ENCODE data around the gene RARB. TPM values are rescaled to one million over a fixed set of nuclear protein-coding genes. Genes with fewer than 3 reads are reported as not detected.

Gene RARB
- total RNA-seq, 2 experiments from 2014 or later, result not detected

DNA sequence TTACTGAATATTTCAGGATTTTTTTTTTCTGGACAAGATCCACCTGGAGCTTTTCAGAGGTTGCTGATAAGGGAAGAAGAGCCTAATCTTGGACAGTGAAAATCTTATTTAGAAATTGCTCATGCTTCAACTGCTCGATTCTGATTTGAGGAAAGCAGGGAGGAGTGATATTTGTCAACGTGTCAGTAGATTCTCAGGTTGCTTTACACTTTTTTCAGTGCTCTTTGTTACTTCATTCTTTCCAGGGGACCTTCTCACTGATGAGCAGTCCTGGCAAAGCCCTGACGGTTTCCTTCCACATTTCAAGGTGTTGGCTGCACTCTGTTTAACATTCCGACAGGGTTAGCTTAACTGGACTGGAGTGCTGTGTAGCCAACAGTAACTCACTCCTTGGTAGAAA is 24.1 kb upstream of the RARB start:
- no peaks in the 10 kb centered on the region for H3K9me3 Mint-ChIP-seq (ENCODE audit: insufficient read depth)
- POLR2A ChIA-PET, result no interaction called here
- CTCF ChIA-PET, result no interaction called here
- no peak overlapping the region for H3K4me3 Mint-ChIP-seq
- H3K27ac Mint-ChIP-seq, result no peak overlapping the region
- no peaks in the 10 kb centered on the region for H3K27me3 Mint-ChIP-seq (ENCODE audit: low read depth)
- H3K4me1 Mint-ChIP-seq (ENCODE audit: low read depth), result no peaks in the 10 kb centered on the region
- no peaks in the 10 kb centered on the region for H3K36me3 Mint-ChIP-seq (ENCODE audit: low read depth)
- ATAC-seq (no peak), DNase-seq (no peak)

DNA sequence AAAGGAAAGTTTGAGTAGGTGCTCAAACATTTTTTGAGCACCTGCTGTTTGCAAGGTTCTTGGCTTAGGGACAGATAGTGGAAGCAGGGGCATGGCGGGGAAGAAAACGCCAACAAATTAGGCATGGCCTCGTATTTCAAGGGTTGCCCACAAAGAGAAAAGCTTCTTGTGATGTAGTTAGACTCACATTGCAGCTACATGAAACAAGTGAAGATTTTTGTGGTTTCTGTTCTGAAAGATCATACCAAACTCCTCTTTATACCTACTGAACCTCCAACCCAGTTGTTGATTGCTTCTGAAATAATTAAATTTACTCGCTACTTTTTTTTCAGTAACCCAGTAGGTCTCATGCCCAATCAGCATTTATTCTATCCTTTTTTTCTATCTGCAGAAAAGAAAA is 23.5 kb upstream of the RARB start:
- DNase-seq (no peak), ATAC-seq (no peak)
- Mint-ChIP-seq H3K36me3 (ENCODE audit: low read depth) (no peaks in the 10 kb centered on the region), H3K4me3 (no peak overlapping the region), H3K4me1 (ENCODE audit: low read depth) (no peaks in the 10 kb centered on the region), H3K27ac (no peak overlapping the region), H3K27me3 (ENCODE audit: low read depth) (no peaks in the 10 kb centered on the region), H3K9me3 (ENCODE audit: insufficient read depth) (no peaks in the 10 kb centered on the region)
- ChIA-PET POLR2A (no interaction called here), CTCF (no interaction called here)

DNA sequence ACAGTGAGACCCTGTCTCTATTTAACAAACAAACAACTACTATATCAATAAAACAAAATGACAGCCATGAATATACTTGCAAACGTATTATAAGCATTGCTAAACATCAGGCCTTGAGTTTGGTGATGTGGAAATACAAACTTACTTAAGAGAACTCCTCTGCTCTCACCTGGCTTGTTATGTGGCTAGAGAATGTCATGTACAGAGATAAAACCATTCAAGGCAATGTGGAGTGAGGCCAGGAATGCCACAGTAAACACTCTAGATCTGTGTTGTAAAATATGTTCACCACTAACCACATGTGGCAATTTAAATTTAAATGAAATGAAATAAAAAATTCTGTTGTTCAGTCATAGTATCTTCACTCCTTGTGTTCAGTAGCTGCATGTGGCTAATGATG is 22.7 kb upstream of the RARB start:
- no peaks in the 10 kb centered on the region for H3K4me1 Mint-ChIP-seq (ENCODE audit: low read depth)
- ChIA-PET CTCF (no interaction called here), POLR2A (no interaction called here)
- H3K4me3 Mint-ChIP-seq, result no peak overlapping the region
- H3K9me3 Mint-ChIP-seq (ENCODE audit: insufficient read depth), result no peaks in the 10 kb centered on the region
- H3K27ac Mint-ChIP-seq, result no peak overlapping the region
- H3K36me3 Mint-ChIP-seq (ENCODE audit: low read depth), result no peaks in the 10 kb centered on the region
- DNase-seq (no peak), ATAC-seq (no peak)
- H3K27me3 Mint-ChIP-seq (ENCODE audit: low read depth), result no peaks in the 10 kb centered on the region

DNA sequence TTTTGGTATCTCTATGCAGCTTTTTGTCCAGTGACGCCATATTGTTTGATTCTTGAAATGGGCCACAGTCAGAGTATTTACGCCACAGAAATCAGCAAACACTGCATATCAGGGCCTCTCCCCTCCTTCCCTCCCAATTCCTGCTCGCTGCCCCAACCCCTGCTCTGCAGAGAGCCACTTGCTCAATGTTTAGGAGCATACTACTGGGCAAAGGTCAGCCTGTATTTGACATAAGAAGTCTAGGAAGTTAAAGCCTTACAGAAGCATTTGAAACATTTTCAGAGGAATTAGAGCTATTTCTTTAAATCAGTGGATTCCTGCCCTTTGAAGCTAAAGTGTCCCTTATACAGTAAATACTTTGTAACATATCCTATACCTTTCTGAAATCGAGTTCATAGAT is 17.4 kb upstream of the RARB start:
- no peaks in the 10 kb centered on the region for H3K36me3 Mint-ChIP-seq (ENCODE audit: low read depth)
- no peak overlapping the region for H3K4me3 Mint-ChIP-seq
- ATAC-seq (no peak), DNase-seq (no peak)
- POLR2A ChIA-PET, result no interaction called here
- no peak overlapping the region for H3K27ac Mint-ChIP-seq
- H3K4me1 Mint-ChIP-seq (ENCODE audit: low read depth), result no peaks in the 10 kb centered on the region
- CTCF ChIA-PET, result no interaction called here
- no peaks in the 10 kb centered on the region for H3K9me3 Mint-ChIP-seq (ENCODE audit: insufficient read depth)
- H3K27me3 Mint-ChIP-seq (ENCODE audit: low read depth), result no peaks in the 10 kb centered on the region

DNA sequence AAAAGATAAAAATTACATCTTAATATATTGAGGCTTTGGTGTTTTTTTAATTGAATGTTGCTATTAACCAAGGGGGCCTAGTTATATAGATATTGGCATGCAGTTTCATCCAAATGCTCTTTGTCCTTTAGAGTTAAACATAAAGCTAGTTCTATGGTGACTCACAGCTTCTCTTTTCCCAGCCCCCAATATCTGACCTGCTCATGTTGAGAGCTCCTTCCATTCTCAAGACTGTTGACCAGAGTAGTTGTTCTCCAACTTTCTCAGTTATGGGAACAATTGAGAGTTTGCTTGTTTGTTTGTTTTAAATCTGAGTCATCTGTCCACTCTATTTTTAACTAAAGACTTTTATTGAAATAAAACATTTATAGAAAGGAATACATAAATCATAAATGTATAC is 15.8 kb upstream of the RARB start:
- DNase-seq (no peak), ATAC-seq (no peak)
- POLR2A ChIA-PET, result no interaction called here
- H3K4me3 Mint-ChIP-seq, result no peak overlapping the region
- CTCF ChIA-PET, result no interaction called here
- H3K27ac Mint-ChIP-seq, result no peak overlapping the region
- H3K36me3 Mint-ChIP-seq (ENCODE audit: low read depth), result no peaks in the 10 kb centered on the region
- H3K4me1 Mint-ChIP-seq (ENCODE audit: low read depth), result no peaks in the 10 kb centered on the region
- H3K9me3 Mint-ChIP-seq (ENCODE audit: insufficient read depth), result no peaks in the 10 kb centered on the region
- no peaks in the 10 kb centered on the region for H3K27me3 Mint-ChIP-seq (ENCODE audit: low read depth)

DNA sequence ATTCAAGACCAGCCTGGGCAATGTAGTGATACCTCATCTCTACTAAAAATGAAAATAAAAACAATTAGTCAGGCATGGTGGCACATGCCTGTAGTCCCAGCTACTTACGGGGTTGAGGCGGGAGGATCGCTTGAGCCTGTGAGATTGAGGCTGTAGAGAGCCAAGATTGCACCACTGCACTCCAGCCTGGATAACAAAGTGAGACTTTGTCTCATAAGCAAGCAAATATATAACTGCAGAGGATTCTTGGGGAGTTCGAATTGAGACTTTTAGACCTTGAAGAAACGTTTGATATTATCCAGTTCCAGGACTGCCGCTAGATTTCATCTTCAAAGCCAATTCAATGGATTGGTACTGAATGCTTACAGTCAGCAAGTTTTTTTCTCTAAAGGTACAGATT is 11.9 kb upstream of the RARB start:
- no peak for DNase-seq
- no peaks in the 10 kb centered on the region for H3K36me3 Mint-ChIP-seq (ENCODE audit: low read depth)
- H3K4me1 Mint-ChIP-seq (ENCODE audit: low read depth), result no peaks in the 10 kb centered on the region
- H3K9me3 Mint-ChIP-seq (ENCODE audit: insufficient read depth), result no peaks in the 10 kb centered on the region
- ATAC-seq, result no peak
- H3K27ac Mint-ChIP-seq, result no peak overlapping the region
- ChIA-PET CTCF (no interaction called here), POLR2A (no interaction called here)
- no peaks in the 10 kb centered on the region for H3K27me3 Mint-ChIP-seq (ENCODE audit: low read depth)
- H3K4me3 Mint-ChIP-seq, result no peak overlapping the region

DNA sequence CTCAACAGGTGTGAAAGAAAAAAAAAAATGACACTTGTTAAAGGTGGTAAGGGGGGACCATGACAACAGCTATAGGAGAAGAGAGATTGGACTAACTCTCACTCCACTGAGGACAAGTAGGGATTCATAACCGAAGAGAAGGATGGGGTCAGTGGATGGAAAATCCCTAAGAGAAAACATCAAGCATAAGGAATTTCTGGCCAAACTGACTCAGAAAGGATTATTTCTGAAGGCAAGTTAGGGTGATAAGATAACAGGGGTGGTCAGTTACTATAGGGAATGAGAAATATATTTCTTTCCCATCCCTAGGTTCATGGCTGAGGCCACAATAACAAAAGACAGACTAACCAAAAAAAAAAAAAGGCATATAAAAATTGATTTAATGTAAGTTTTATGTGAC is 9.5 kb upstream of the RARB start:
- Mint-ChIP-seq H3K9me3 (ENCODE audit: insufficient read depth) (no peaks in the 10 kb centered on the region), H3K27me3 (ENCODE audit: low read depth) (no peaks in the 10 kb centered on the region), H3K27ac (no peak overlapping the region), H3K4me3 (no peak overlapping the region), H3K36me3 (ENCODE audit: low read depth) (no peaks in the 10 kb centered on the region), H3K4me1 (ENCODE audit: low read depth) (no peaks in the 10 kb centered on the region)
- ChIA-PET POLR2A (no interaction called here), CTCF (no interaction called here)
- ATAC-seq (no peak), DNase-seq (no peak)

DNA sequence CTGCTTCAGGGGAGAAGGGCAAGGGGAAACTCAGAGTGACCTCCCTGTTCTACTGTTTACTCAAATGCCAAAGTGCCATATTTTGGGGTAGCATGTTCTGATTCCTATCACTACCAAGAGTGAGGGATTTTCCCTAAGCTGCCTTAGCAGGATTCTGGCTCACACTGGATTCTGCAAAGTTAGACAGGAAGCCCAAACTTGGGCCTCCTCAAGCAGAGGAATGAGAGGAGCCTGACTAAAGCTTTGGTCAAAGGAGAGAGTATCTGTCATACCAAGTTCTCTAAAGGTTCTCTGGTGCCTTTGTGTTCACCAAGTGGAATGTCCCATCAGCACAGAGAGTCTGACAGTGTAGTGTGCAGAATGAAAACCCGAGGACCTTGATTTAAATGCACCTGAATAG is 8.8 kb upstream of the RARB start:
- no peaks in the 10 kb centered on the region for H3K36me3 Mint-ChIP-seq (ENCODE audit: low read depth)
- H3K27me3 Mint-ChIP-seq (ENCODE audit: low read depth), result no peaks in the 10 kb centered on the region
- ChIA-PET CTCF (no interaction called here), POLR2A (no interaction called here)
- no peak overlapping the region for H3K4me3 Mint-ChIP-seq
- no peak for ATAC-seq
- H3K4me1 Mint-ChIP-seq (ENCODE audit: low read depth), result no peaks in the 10 kb centered on the region
- H3K9me3 Mint-ChIP-seq (ENCODE audit: insufficient read depth), result no peaks in the 10 kb centered on the region
- DNase-seq, result no peak
- no peak overlapping the region for H3K27ac Mint-ChIP-seq

DNA sequence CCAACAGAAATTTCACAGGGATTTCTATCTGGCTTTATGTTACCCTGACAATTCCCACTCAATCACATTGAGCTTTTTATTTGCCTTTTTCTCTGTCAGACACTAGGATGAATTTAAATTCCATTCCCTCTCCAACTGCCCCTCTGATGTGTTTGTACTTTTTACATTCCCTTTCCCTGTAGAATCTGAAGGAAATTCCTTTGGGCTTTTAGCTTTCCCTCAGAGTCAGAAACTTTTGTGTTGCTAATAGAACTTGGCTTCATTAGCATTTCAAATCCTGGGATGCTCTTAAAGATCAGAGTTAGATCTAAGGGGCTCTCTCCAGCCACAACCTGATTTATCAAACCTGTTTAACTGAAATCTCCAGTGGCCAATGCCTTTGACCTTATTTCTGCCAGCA is 7.9 kb upstream of the RARB start:
- ChIA-PET CTCF (no interaction called here), POLR2A (no interaction called here)

DNA sequence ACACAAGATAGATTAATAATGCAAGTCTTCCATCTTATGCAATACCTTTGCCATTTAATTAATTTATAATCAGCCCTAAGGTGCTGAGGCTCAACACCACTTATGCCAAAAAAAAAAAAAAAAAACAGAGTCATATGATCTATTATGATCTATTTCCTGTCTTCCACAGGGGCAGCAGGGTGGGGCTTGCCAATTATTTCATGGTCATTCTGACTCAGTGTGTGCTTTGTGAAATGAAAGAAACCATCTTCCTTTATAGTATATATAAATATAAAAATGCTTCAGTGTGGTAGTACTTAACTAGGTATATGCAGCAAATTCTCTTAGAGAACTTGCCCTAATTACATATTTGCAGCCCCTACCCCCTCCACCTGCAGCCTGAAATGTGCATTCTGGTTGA is 7.2 kb upstream of the RARB start:
- Mint-ChIP-seq H3K9me3 (ENCODE audit: insufficient read depth) (no peaks in the 10 kb centered on the region), H3K4me1 (ENCODE audit: low read depth) (no peaks in the 10 kb centered on the region), H3K4me3 (no peak overlapping the region), H3K27ac (no peak overlapping the region), H3K36me3 (ENCODE audit: low read depth) (no peaks in the 10 kb centered on the region), H3K27me3 (ENCODE audit: low read depth) (no peaks in the 10 kb centered on the region)
- ChIA-PET CTCF (no interaction called here), POLR2A (no interaction called here)
- DNase-seq (no peak), ATAC-seq (no peak)

More for the DNA sequence above, 7.9 kb upstream of the RARB start:
- Mint-ChIP-seq H3K27me3 (ENCODE audit: low read depth) (no peaks in the 10 kb centered on the region), H3K4me3 (no peak overlapping the region), H3K36me3 (ENCODE audit: low read depth) (no peaks in the 10 kb centered on the region), H3K9me3 (ENCODE audit: insufficient read depth) (no peaks in the 10 kb centered on the region), H3K4me1 (ENCODE audit: low read depth) (no peaks in the 10 kb centered on the region), H3K27ac (no peak overlapping the region)
- ATAC-seq (no peak), DNase-seq (no peak)

DNA sequence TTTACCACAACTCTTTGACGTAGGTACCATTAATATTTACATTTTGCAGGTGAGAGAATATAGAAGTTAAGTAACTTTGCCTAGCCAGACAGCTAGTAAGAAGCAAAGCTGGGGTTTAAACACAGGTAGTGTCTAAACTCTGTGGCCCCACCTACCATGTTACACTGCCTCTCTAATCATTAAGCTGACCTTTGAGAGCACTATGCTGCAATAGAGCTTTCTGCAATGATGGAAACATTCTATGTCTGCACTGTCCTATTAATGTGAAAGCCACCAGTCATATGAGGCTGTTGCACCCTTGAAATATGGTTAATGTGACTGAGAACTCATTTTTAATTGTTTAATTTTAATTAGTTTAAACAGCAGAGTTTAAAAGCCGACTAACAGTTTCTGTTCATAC is 6.3 kb upstream of the RARB start:
- ATAC-seq (no peak), DNase-seq (no peak)
- Mint-ChIP-seq H3K36me3 (ENCODE audit: low read depth) (no peaks in the 10 kb centered on the region), H3K4me3 (no peak overlapping the region), H3K4me1 (ENCODE audit: low read depth) (no peaks in the 10 kb centered on the region), H3K9me3 (ENCODE audit: insufficient read depth) (no peaks in the 10 kb centered on the region), H3K27ac (no peak overlapping the region), H3K27me3 (ENCODE audit: low read depth) (peaks cover 6% of the 10 kb centered on the region)
- ChIA-PET CTCF (no interaction called here), POLR2A (no interaction called here)

DNA sequence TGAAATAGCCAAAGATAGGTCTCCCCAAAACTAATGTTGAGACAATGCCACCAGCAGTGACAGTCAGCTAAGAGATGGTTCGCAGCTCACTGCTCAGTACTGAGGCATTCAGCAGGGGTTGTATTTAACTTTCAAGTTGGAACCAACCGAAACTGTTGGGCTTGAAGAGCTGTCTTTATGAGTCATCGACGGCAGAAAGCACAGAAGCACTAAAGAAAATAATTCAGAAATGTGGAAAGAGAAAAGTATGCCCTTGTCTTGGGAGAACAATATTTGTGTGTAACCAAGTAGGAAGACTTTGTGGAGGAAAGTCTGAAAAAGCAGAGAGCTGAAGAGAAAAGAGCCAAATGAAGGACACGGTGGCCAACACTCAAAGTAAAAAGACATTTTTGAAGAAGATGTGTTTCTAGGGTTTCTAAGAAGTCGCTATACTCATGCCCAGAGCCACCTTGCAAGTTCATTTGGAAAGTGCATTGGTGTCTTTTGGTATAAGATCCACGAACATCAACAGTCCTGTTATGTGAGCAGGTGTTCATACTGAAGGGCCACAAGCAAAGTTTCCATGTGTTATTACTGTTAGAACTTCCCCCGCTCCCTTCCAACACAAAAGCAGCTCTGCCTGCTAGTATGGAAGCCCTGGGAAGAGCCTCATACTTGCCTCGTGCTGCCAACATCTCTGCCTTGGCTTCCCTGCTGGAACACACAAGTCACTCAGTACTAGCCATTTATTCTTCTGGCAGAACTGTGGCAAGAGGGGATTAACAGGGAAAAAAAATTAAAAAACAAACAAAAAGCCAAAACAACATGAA is 4.1 kb upstream of the RARB start:
- ATAC-seq (no peak), DNase-seq (no peak)
- H3K27me3 Mint-ChIP-seq (ENCODE audit: low read depth), result peaks cover 26% of the 10 kb centered on the region
- H3K4me1 Mint-ChIP-seq (ENCODE audit: low read depth), result peaks cover 4% of the 10 kb centered on the region
- no peak overlapping the region for H3K4me3 Mint-ChIP-seq
- H3K9me3 Mint-ChIP-seq (ENCODE audit: insufficient read depth), result no peaks in the 10 kb centered on the region
- H3K36me3 Mint-ChIP-seq (ENCODE audit: low read depth), result no peaks in the 10 kb centered on the region
- CTCF ChIA-PET, result no interaction called here
- POLR2A ChIA-PET, result no interaction called here
- no peak overlapping the region for H3K27ac Mint-ChIP-seq

DNA sequence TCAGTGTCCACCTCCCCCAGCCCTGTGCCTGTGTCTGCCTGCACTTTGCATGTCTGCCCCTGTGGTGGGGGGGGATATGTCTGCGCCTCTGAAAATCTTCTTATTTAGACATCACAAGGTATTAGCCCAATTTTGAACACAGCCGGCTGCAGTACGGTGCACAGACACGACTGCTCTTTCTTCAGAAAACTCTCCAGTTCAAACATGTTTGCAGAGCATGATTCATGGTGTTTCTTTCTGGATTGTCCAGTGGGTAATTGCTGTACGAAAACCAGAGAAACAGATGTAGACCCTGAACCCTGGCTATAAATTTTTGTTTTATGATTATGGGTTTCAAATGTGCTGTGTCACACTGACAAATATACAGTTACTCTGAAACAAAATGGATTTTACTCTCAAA is 3.4 kb upstream of the RARB start:
- Mint-ChIP-seq H3K27ac (no peak overlapping the region), H3K4me1 (ENCODE audit: low read depth) (peaks cover 4% of the 10 kb centered on the region), H3K27me3 (ENCODE audit: low read depth) (peaks cover 31% of the 10 kb centered on the region), H3K4me3 (no peak overlapping the region), H3K9me3 (ENCODE audit: insufficient read depth) (no peaks in the 10 kb centered on the region), H3K36me3 (ENCODE audit: low read depth) (no peaks in the 10 kb centered on the region)
- CTCF ChIA-PET, result no interaction called here
- no peak for DNase-seq
- no peak for ATAC-seq
- POLR2A ChIA-PET, result no interaction called here

Data from activated CD8-positive, alpha-beta T cell treated with anti-CD3 and anti-CD28 coated beads, Interleukin-2, amount 10 ng/mL, durations not matched to agents 7 days and 5 days (primary cell).